B cell (primary cell): ENCODE measurements around the gene RHOG.

ENCODE experiments used
- CTCF ChIP-seq: fragments of 200-600 bp; IDR thresholded peaks from one replicate; pipeline ENCODE4 v1.8.0; 2022; ENCODE audit warnings: antibody characterized with exemption, mild to moderate bottlenecking
- EZH2 ChIP-seq: IDR thresholded peaks from 2 replicates; pipeline ENCODE4 v1.6.1; 2012; ENCODE audit warnings: borderline replicate concordance, low read depth, mild to moderate bottlenecking, moderate library complexity, low read length; ENCODE audit not compliant: insufficient read depth, poor library complexity, severe bottlenecking

- TF ChIP-seq CTCF (no peak), EZH2 (no peak)
These were observed 26.1 kb upstream of the RHOG start for GRCh38 chr11:3866836-3867208.
